Measurements from ENCODE around the gene TMEM41B. TPM values are rescaled to one million over a fixed set of nuclear protein-coding genes. Genes with fewer than 3 reads are reported as not detected.

TMEM41B gene
- total RNA-seq, 1 donor from 2014 or later, result 69.7 TPM

DNA sequence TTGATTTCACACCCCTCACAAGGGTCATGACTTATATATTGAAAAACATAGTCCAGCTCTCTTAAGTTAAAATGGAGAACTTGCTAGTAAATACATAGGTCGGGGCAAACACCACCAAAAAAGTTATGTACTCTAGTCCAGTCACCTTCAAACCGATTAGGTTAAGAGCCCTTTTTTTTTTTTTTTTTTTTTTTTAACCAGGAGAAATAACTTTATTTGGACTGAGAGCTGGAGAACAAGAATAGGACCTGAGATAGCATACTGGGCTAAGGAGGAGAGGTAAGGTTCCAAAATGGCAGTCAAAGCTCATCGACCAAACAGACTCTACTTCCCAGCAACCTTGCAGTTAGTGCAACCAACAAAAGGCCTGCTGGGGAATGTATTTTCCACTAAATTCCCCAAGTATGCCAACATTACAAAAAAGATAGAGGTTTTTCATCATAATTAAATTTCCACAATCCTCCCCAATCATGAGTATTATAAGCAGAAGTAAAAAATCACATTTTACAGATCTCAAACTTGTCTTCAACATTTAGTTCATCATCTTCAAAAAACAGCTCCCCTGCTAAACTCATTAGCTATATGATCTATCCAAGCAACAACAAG lies 3.8 kb downstream of the TMEM41B start:
- DNase-seq (ENCODE audit: low spot score in 2 of 2) (no peak), FAIRE-seq (no peak)

DNA sequence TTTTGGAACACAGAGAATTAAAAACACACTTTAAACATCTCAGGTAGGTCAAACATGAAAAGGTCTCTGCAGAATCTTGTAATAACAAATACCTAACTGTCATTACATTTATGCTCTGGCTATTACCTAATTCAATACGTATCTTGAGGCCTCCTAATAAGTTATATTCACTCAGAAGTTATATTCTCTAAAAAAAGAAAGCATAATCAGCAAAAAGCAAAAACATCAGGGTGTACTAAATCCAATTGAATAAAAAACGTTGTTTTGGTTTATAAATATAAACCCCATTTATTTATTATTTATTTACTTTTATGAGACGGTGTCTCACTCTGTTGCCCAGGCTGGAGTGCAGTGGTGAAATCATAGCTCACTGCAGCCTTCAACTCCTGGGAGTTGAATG lies 10.2 kb downstream of the TMEM41B start:
- DNase-seq (ENCODE audit: low spot score in 2 of 2), result no peak
- no peak for FAIRE-seq

DNA sequence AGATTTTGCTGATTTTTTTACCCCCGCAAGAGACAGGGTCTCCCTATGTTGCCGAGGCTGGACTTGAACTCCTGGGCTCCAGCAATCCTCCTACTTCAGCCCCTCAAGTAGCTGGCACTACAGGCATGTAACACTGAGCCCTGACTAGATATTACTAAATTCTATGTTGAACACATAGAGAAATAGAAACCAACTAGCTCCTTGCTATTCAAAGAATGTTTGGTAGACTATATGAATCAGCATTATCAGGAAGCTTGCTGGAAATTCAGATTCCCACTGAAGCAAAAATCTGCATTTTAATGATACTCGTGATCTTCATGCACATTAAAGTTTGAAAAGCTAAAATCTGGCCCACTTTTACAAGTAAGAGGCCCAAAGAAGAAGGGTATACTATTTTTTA lies 11.9 kb downstream of the TMEM41B start:
- FAIRE-seq (no peak), DNase-seq (ENCODE audit: low spot score in 2 of 2) (no peak)

DNA sequence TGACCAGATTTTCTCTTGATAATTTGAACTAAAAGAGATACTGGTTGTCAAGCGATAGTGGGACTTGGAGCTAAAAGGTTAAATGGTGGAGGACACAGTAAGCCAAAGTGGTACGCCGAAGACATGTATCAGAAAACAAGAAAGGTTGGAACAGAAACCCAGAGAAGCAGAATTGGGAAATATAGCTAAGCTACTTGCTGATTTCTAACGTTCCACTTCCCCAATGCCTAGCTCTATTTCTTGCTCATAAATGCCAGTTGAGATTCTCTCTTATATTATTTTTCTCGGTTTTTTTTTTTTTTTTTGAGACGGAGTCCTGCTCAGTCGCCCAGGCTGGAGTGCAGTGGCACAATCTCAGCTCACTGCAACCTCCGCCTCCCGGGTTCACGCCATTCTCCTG lies 12.7 kb downstream of the TMEM41B start:
- no peak for DNase-seq (ENCODE audit: low spot score in 2 of 2)
- no peak for FAIRE-seq

DNA sequence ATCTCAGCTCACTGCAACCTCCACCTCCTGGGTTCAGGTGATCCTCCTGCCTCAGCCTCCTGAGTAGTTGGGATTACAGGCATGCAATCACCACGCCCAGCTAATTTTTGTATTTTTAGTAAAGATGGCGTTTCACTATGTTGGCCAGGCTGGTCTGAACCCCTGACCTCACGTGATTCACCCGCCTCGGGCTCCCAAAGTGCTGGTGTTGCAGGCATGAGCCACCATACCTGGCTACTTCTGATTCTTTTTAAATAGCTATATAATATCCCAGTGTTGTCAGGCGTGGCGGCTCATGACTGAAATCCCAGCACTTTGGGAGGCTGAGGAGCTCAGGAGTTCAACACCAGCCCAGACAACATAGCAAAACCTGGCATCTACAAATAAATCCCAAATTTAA lies 20.7 kb downstream of the TMEM41B start:
- FAIRE-seq, result no peak

DNA sequence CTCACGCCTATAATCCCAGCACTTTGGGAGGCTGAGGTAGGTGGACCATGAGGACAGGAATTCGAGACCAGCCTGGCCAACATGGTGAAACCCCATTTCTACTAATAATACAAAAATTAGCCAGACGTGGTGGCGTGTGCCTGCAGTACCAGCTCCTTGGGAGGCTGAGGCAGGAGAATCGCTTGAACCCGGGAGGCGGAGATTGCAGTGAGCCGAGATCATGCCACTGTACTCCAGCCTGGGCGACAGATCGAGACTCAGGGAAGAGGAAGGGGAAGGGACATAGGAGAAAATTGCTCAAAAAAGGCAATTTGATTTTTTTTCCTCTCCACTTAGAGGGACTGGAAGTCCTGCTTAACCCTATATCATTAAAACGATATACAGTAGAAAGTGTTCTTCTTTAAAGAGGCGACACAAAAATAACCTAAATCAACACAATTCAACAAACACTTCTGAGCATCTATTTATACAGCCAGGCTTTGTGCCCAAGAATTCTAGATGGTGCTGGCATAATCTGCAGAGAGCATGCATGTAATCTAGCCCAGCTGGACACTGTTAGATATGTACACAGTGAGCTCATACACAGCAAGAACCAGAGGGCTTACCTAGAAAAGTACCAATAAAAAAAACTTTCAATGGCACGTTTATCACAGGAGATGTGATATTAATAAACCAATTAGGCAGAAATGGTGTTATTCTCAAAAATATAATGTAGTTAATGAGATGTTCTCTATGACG lies 28.4 kb downstream of the TMEM41B start:
- FAIRE-seq, result no peak
- no peak for DNase-seq (ENCODE audit: low spot score in 2 of 2)

More for the DNA sequence above, 20.7 kb downstream of the TMEM41B start:
- no peak for DNase-seq (ENCODE audit: low spot score in 2 of 2)

DNA sequence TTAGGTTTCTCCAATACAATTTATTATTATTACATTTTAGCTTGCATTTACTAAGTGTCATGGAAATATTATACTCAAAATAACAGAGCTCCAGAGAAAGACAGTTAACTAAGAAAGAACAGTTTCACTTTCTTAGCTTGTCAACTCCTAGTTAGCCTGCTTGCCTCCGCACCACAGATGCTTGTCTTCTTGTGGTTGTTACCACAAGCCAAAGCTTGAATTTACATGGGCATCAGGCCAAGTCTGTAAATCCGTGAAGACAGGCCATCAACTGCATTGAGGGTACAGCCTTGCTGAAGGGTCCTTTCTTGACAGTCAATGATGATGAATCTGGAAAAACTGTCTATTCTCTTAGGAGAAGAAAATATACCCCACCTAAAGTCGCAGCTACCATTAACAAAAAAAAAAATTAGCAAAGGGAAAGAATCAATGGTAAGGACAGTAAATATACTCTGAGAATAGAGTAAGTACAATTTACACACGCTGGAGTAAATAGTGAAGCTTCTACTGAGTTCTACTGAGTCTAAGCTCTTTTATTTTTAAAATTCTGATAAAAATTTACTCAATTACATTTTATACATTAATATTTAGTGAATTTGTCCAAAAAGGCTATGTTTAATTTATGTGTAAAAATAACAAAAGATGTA lies 33.6 kb downstream of the TMEM41B start:
- FAIRE-seq (no peak), DNase-seq (ENCODE audit: low spot score in 2 of 2) (no peak)

DNA sequence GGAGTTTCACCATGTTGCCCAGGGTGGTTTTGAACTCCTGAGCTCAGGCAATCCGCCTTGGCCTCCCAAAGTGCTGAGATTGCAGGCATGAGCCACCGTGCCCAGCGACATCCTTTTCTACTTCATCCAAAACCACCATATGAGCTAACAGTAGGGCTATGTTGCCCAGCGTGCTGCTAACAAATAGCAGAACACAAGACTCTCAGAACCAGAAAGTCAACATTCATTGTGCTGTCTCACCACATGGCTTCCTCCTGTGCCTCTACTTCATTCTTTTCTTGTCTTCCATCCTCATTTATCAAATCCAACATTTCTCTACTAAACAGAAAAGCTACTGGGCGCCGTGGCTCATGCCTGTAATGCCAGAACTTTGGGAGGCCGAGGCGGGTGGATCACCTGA lies 37.2 kb downstream of the TMEM41B start:
- no peak for DNase-seq (ENCODE audit: low spot score in 2 of 2)
- FAIRE-seq, result no peak

DNA sequence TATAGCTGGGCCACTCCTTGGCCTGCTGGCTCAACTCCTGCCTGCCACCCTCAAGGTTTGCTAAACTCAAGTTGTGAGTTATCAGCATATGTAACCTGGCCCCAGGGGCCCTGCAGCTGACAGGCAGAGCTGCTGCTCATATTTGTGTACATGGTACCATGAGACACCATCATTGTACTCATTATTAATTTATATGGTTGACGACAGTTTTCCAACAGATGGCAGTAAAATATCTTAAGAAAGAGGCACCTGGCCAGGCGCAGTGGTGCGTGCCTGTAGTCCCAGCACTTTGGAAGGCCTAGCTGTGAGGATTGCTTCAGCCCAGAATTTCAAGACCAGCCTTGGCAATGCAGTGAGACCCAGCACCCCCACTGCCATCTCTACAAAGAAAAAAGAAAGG lies 37.8 kb downstream of the TMEM41B start:
- FAIRE-seq (no peak), DNase-seq (ENCODE audit: low spot score in 2 of 2) (no peak)

DNA sequence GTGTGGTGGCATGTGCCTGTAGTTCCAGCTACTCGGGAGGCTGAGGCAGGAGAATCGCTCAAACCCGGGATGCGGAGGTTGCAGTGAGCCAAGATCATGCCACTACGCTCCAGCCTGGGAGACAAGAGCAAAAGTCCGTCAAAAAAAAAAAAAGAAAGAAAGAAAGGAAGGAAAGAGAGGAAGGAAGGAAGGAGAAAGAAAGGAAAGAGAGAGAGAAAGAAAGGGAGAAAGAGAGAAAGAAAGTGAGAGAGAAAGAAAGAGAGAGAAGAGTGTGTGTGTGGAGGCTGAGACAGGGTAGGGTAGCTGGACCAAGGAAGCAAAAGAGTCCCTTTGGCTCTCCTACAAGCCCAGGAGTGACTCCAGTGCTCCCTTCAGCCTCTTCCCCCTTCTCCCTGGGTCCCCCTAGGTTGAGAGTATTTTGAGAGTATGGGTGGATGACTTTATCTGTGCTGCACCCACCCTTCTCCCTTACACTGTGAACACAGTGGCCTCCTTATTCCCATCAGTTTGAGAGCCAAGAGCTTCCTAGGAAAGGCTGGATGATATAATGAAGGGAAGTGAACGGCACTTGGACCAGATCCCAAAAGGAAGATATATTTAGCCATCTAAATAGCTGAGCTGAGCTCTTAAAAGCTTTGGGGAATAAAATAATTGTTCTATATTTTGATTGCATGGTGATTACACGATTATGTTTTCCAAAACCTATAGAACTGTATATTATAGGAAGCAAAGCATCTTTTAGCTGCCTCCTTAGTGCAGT lies 39.7 kb downstream of the TMEM41B start:
- no peak for FAIRE-seq

DNA sequence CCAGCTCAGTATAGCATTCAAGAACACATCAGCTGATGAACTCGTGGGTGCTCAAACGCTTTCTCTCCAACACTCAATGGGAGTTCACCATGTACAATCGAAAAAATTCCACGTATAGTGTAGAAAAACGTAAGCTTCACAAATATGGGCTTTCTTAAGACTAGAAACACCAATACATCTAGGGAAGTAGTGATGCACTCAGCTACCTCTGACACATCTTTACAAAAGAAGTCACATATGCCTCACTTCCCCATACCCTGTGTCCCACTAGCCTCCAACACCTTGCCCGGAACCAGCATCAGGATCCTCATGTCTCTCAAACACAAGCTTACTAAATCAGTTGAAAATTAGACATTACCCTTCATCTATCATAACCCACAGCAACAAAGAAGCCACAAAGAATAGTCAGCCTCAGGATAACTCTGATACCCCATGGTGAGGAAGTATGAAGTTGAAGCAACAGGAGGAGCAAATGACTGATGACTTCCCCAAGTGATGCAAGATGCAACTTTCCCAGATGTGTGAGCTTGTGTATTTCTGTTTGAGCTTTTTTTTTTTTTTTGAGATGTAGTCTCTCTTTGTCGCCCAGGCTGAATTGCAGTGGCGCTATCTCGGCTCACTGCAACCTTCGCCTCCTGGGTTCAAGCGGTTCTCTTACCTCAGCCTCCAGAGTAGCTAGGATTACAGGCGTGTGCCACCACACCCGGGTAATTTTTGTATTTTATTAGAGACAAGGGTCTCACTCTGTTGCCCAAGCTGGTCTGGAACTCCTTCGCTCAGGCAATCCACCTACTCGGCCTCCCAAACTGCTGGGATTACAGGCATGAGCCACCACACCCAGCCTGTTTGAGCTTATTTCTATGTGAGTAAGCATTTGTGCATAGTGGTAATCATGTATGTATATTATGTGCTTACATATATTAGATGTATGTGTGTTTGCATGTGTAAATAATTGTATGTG lies 40.7 kb downstream of the TMEM41B start:
- DNase-seq (ENCODE audit: low spot score in 2 of 2), result no peak
- FAIRE-seq, result no peak

More for the DNA sequence above, 39.7 kb downstream of the TMEM41B start:
- DNase-seq (ENCODE audit: low spot score in 2 of 2), result peak in 1 of 2 donors; percentile 34

DNA sequence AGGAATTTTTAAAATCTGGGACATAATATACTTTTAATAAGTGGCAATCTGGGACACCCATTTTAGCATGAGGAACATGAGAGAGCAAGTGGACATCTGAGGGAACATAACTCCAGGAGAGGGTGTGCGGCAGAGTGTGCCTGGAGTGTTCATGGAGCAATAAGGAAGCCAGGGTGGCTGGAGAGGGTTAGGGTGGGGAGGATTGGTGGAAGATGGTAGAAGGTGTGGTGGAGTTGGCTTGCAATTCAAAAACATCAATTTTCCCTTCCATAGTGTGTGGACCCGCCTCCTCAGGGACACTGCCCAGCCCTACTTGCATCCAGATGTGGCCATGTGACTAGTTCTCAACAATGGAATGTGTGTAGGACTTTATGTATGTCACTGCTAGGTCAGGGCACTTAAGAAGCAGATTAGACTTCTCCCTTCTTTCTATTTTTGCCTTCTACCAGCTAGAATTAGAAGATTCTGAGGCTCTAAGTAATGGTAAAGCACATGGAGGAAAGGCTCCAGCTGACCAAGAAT lies 44.8 kb downstream of the TMEM41B start:
- FAIRE-seq (no peak), DNase-seq (ENCODE audit: low spot score in 2 of 2) (no peak)

DNA sequence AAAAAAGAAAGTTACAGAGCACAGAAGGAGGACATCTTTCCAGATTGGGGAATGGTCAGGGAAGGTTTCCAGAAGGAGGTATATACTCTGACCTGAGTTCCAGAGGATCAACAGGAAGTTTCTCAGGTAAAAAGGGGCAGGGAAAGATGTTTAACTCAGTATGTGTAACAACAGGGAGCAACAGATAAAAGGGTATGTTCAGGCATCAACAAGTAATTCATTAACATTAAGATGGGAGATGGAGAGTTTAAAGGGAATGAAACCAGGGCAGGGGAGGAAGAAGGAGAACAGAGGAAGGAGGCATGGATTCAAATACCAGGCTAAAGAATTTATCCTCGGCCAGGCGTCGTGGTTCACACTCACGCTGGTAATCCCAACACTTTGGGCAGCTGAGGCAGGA lies 46.7 kb downstream of the TMEM41B start:
- FAIRE-seq, result no peak
- no peak for DNase-seq (ENCODE audit: low spot score in 2 of 2)

DNA sequence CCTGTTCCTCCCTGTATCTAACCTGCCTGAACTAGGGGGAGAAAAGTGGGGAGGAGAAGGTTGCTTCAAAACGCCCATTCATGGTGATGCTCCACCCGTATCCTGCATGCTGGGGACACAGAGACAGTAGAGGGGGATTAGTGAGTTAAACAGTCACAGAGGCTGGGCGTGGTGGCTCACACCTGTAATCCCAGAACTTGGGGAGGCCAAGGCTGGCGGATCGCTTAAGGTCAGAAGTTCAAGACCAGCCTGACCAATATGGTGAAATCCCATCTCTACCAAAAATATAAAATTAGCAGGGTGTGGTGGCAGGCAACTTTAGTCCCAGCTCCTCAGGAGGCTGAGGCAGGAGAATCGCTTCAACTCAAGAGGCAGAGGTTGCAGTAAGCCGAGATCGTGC lies 47.5 kb downstream of the TMEM41B start:
- no peak for FAIRE-seq
- no peak for DNase-seq (ENCODE audit: low spot score in 2 of 2)

DNA sequence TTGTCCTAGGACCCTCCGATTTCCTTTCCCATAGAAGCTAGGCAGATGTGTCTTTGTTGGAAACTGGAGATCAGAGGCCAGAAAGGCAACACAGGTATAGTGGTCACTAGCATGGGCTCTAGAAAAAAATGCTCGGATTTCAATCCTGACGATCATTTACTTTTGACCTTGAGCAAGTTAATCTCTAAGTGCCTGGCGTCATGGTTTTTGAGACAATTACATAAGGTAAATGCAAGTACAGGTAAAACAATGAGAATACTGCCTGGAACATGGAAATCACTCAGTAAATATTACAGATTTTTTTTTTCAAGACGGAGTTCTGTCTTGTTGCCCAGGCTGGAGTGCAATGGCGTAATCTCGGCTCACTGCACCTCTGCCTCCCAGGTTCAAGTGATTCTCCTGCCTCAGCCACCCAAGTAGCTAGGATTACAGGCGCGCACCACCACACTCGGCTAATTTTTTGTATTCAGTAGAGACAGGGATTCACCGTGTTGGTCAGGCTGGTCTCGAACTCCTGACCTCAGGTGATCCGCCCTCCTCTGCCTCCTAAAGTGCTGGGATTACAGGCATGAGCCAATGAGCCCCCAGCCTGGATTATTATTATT lies 48.2 kb downstream of the TMEM41B start:
- DNase-seq (ENCODE audit: low spot score in 2 of 2) (no peak), FAIRE-seq (no peak)

DNA sequence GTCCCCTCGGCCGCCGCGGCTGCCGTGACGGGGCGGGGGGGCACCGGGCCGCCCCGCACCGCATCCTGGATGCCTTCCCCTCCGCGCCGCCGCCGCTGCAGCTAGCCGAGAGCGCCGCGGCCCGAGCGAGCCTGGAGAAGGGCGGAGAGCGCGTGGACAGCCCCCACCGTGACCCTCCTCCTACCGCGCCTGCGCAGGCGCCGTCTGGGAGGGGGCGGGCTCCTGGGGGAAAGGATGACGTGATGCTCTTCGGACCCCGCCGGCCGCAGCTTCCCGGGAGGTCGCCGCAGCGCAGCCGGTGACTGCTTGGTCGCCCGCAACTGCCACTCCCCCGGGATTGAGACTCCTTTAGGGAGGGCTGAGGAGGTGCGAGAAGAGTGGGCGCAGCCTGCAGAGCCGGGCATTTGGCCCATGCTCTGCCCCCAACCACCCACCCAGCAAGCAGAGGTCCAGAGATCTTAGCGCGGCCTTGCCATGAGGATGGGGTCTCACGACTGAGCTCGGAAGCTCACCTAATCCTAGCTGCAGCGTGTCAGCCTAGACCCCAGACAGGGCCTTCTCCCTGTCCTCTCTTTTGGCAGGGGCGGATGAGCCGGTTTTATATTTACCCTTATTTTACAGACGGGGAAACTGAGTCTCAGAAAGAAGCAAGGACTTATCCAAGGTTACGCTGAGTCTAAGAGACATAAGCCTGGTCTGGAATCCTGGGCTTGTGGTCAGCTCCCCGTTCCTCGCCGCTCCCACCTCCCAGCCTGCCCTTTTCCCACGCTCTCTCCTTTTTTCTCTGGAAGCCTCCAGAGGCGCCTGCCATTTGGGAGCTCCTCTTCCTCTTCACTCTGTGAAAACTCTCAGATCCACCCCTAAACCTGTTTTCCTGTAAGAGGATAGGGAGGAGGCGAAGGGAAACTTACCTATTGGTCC lies 48.9 kb downstream of the TMEM41B start, which contains the start of gene DENND5A:
DENND5A (minus strand) TSS at position 140 of the 921 bp plus-strand sequence. CDS start 281 bp downstream, outside the sequence.
- FAIRE-seq (no peak), DNase-seq (ENCODE audit: low spot score in 2 of 2) (peak; percentile 93 to 96)

DNA sequence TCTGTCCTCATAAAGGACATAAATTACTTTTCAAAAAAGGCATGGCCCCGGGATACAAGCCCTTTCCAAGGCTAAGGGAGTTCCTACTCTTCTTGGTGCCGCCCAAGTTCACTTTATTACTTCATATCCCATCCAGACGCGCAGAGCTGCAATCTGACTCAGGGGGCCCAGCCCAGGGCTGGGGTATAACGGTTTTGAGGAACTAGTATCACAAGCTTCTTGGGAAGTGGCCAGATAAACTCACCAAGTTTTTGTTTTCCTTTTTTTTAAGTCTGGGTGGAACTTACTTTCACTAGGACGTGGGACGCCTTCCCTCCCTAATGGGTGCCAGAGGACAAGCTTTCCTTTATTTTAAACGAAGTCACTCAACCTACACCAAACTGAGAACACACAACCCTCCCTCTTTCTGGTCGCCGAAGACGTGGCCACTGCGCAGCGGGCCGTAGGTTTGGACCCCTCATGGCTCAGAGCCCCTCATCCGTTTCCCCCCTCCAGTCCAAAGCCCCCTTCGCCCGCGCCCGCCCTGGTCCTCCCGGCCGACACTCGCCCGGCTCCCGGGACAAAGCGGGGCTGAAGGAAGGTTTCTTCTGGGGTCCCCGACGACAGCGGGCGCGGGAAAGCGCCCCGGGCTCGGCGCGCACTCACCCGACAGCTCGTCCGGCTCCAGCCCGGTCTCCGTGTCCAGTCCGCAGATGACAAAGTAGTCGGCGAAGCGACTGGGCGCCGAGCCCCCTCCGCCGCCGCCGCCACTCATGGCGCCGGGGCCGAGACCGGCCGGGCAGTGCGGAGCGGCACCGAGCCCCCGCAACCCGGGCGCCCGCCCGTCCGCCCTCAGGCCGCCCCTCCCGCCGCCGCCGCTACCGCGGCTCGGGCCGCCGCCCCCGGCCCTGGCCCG lies 49.8 kb downstream of the TMEM41B start:
- DNase-seq (ENCODE audit: low spot score in 2 of 2) (peak; percentile 50 to 52), FAIRE-seq (no peak)

Data from frontal cortex (tissue), 4 donors.